Type B pancreatic cell (in vitro differentiated cells): ENCODE results near the gene SERPINB2. TPM values are rescaled to one million over a fixed set of nuclear protein-coding genes. Genes with fewer than 3 reads are reported as not detected.
A peak's percentile ranks its signal among the peaks of the same experiment; 100 is the strongest.

Experiments
- DNase-seq: peaks from one replicate; pipeline ENCODE4 v3.0.0; 2021; ENCODE audit warnings: mixed read lengths; ENCODE audit not compliant: unreplicated experiment; ENCODE audit errors: extremely low spot score
- H3K27ac Mint-ChIP-seq: 2 replicates; pipeline ENCODE4 v1.8.0; 2021; ENCODE audit warnings: mild to moderate bottlenecking, mixed read lengths
- H3K27me3 Mint-ChIP-seq: 2 replicates; pipeline ENCODE4 v1.8.0; 2021; ENCODE audit warnings: mixed read lengths
- H3K36me3 Mint-ChIP-seq: 2 replicates; pipeline ENCODE4 v1.8.0; 2021; ENCODE audit warnings: mixed read lengths
- H3K4me1 Mint-ChIP-seq: one replicate; pipeline ENCODE4 v1.8.0; 2021; ENCODE audit warnings: mixed read lengths; ENCODE audit not compliant: unreplicated experiment
- H3K4me3 Mint-ChIP-seq: 2 replicates; pipeline ENCODE4 v1.8.0; 2021; ENCODE audit warnings: mild to moderate bottlenecking, mixed read lengths
- H3K9me3 Mint-ChIP-seq: 2 replicates; pipeline ENCODE4 v1.8.0; 2021; ENCODE audit warnings: mixed read lengths
- total RNA-seq: library from RNA; stranded (reverse); gene quantifications from 2 replicates; pipeline ENCODE4 v1.2.1, GENCODE V29; 2021; ENCODE audit warnings: low replicate concordance
- TF ChIP-seq, protein P1 (sequence below): fragments of 200-600 bp; sonication (generic); conservative IDR thresholded peaks from 2 replicates; pipeline ENCODE4 v1.5.0; 2021; ENCODE audit warnings: antibody characterized with exemption, mild to moderate bottlenecking

The SERPINB2 gene
- total RNA-seq, 1 donor from 2014 or later: 45.2 TPM

- H3K4me1 Mint-ChIP-seq: no peaks in the 10 kb centered on the region
- H3K36me3 Mint-ChIP-seq: no peaks in the 10 kb centered on the region
- no peak overlapping the region for H3K27ac Mint-ChIP-seq
- no peak for DNase-seq
- no peak overlapping the region for H3K4me3 Mint-ChIP-seq
- TF ChIP-seq, protein P1, sequence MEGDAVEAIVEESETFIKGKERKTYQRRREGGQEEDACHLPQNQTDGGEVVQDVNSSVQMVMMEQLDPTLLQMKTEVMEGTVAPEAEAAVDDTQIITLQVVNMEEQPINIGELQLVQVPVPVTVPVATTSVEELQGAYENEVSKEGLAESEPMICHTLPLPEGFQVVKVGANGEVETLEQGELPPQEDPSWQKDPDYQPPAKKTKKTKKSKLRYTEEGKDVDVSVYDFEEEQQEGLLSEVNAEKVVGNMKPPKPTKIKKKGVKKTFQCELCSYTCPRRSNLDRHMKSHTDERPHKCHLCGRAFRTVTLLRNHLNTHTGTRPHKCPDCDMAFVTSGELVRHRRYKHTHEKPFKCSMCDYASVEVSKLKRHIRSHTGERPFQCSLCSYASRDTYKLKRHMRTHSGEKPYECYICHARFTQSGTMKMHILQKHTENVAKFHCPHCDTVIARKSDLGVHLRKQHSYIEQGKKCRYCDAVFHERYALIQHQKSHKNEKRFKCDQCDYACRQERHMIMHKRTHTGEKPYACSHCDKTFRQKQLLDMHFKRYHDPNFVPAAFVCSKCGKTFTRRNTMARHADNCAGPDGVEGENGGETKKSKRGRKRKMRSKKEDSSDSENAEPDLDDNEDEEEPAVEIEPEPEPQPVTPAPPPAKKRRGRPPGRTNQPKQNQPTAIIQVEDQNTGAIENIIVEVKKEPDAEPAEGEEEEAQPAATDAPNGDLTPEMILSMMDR: no peak
- H3K27me3 Mint-ChIP-seq: no peaks in the 10 kb centered on the region
- no peaks in the 10 kb centered on the region for H3K9me3 Mint-ChIP-seq
These were observed 36.9 kb upstream of the SERPINB2 start for GRCh38 chr18:63850636-63851035.

GRCh38 chr18:63858456-63858855 is 29.0 kb upstream of the SERPINB2 start:
- Mint-ChIP-seq H3K27me3 (no peaks in the 10 kb centered on the region), H3K36me3 (no peaks in the 10 kb centered on the region), H3K4me1 (no peaks in the 10 kb centered on the region), H3K27ac (no peak overlapping the region), H3K4me3 (no peak overlapping the region), H3K9me3 (no peaks in the 10 kb centered on the region)
- no peak for DNase-seq
- TF ChIP-seq, protein P1: no peak

DNA sequence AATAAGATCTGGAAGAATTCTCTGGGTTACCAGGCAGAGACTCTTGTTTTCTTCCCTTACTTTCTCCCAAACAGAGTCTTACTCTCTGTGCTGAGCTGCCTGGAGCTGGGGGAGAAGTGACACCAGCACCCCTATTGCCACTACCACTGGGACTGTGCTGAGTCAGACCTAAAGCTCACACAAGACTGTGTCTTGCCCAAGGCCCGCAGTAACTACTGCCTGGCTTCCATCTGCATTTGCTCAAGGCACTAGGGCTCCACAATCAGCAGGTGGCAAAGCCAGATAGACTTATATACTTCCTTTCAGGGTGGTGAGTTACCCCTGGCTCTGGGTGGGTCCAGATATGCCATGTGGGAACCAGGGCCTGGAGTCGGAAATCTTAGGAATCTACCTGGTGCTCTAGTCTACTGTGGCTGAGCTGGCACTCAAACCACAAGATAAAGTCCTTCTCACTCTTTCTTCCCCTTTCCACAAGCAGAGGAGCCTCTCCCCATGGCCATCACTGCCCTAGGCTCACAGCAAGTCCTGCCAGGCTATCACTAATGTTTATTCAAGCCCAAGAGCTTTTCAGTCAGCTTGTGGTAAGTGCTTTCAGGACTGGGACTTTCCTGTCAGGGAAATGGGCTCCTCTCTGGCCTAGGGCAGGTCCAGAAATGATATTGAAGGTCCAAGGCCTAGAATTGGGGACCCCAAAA is 27.6 kb upstream of the SERPINB2 start:
- Mint-ChIP-seq H3K4me3 (no peak overlapping the region), H3K4me1 (no peaks in the 10 kb centered on the region), H3K27ac (no peak overlapping the region), H3K36me3 (no peaks in the 10 kb centered on the region), H3K27me3 (no peaks in the 10 kb centered on the region), H3K9me3 (no peaks in the 10 kb centered on the region)
- TF ChIP-seq, protein P1: no peak
- DNase-seq: no peak

DNA sequence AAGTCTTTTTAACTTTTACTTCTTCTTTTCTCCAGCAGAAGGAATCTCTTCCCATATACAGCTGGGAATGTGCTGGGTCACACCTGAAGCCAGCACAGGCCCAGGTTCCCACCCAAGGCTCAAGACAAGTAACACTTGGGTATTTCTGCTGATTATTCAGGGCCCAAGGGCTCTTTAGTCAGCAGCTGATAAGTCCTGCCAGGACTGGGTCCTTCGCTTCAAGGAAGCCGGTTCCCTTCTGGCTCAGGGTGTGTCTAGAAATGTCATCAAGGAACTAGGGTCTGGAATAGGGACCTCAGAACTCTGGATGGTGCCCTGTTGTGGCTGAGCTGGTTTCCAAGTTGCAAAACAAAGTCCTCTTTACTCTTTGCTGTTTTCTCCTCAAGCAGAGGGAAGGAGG is 27.0 kb upstream of the SERPINB2 start:
- no peaks in the 10 kb centered on the region for H3K27me3 Mint-ChIP-seq
- DNase-seq: no peak
- H3K9me3 Mint-ChIP-seq: no peaks in the 10 kb centered on the region
- TF ChIP-seq, protein P1: no peak
- no peak overlapping the region for H3K4me3 Mint-ChIP-seq
- H3K27ac Mint-ChIP-seq: no peak overlapping the region
- H3K4me1 Mint-ChIP-seq: no peaks in the 10 kb centered on the region
- H3K36me3 Mint-ChIP-seq: no peaks in the 10 kb centered on the region

- TF ChIP-seq, protein P1: no peak
- Mint-ChIP-seq H3K4me3 (peak overlapping the region; percentile 44), H3K27me3 (no peaks in the 10 kb centered on the region), H3K27ac (peak overlapping the region; percentile 96), H3K4me1 (no peaks in the 10 kb centered on the region), H3K9me3 (peaks cover 4% of the 10 kb centered on the region), H3K36me3 (no peaks in the 10 kb centered on the region)
- DNase-seq: no peak
These were observed 20.0 kb upstream of the SERPINB2 start for GRCh38 chr18:63867368-63868125.
